HG03064 (cell line): ENCODE data around the gene TENT5D.
"Not testable (repeated sequence)": the region's sequence is repeated elsewhere in the genome, so short reads cannot be mapped to it uniquely, and the experiment has no call there.

ENCODE experiments used
- ATAC-seq: cut with Tn5 transposase; IDR thresholded peaks from one replicate; pipeline ENCODE4 v1.9.1; 2021; ENCODE audit warnings: low read depth; ENCODE audit not compliant: unreplicated experiment

The TENT5D gene

GRCh38 chrX:80420147-80420546 is at the start of gene TENT5D:
TSS of gene TENT5D (plus strand) at chrX:80420447. CDS start at chrX:80442540, 22,093 bp downstream.
- ATAC-seq: no peak

DNA sequence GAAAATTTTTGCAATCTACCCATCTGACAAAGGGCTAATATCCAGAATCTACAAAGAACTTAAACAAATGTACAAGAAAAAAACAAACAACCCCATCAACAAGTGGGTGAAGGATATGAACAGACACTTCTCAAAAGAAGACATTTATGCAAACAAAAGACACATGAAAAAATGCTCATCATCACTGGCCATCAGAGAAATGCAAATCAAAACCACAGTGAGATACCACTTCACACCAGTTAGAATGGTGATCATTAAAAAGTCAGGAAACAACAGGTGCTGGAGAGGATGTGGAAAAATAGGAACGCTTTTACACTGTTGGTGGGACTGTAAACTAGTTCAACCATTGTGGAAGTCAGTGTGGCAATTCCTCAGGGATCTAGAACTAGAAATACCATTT is 34.6 kb upstream of the TENT5D start:
- not testable (repeated sequence) for ATAC-seq

- no peak for ATAC-seq
These were observed 32.0 kb upstream of the TENT5D start for GRCh38 chrX:80388206-80388605.

GRCh38 chrX:80412042-80412441 is 8.2 kb upstream of the TENT5D start:
- no peak for ATAC-seq

GRCh38 chrX:80423000-80423399 is 2.8 kb downstream of the TENT5D start:
- ATAC-seq: no peak

GRCh38 chrX:80423744-80424143 is 3.5 kb downstream of the TENT5D start:
- no peak for ATAC-seq

GRCh38 chrX:80430826-80431504 is 10.7 kb downstream of the TENT5D start:
- ATAC-seq: no peak

DNA sequence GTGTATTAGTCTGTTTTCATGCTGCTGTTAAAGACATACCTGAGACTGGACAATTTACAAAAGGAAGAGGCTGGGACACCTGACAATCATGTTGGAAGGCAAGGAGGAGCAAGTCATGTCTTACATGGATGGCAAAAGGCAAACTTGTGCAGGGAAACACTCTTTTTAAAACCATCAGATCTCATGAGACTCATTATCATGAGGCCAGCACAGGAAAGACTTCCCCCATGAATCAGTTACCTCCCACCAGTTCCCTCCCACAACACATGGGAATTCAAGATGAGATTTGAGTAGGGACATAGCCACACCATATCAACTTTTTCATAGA is 11.2 kb downstream of the TENT5D start:
- no peak for ATAC-seq

DNA sequence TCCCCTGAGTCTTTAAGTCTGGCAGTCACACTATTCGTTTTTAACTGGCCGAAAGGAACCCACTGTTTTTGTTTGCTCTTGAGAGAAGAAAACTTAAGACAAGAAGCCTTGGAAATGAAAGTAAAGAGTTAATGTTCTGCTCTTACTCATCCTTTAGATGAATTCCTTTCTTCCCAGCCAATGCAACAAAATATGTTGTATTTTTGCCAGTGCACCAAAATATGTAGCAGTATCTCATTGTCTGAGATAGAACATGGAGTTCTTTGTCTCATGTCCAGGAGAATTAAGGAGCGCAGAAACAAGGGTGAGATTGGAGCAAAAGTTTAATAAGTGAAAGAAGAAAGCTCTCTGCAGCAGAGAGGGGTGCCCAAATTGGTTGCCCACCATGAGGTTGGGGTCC is 12.2 kb downstream of the TENT5D start:
- ATAC-seq: no peak

DNA sequence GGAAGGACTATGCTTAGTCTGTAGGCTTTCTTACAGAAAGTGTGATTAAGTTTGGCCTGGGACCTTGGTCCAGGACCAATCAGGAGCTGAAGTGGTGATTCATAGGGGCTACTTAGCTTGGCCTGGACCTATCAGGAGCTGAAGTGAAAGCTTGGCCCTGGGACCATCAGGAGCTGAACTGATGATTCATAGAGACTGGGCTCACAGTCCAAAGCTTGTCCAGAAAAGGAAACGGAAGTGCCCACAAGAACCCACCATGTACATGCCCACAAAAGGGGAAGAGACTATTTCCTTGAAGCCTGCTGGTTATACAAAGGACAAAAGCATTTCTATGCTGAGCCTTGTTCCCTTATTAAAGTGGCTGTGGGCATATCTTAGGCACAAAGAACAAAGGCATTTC is 12.6 kb downstream of the TENT5D start:
- no peak for ATAC-seq

- not testable (repeated sequence) for ATAC-seq
These were observed 47.9 kb downstream of the TENT5D start for GRCh38 chrX:80468166-80468565.

GRCh38 chrX:80471582-80471981 is 51.3 kb downstream of the TENT5D start:
- ATAC-seq: no peak

DNA sequence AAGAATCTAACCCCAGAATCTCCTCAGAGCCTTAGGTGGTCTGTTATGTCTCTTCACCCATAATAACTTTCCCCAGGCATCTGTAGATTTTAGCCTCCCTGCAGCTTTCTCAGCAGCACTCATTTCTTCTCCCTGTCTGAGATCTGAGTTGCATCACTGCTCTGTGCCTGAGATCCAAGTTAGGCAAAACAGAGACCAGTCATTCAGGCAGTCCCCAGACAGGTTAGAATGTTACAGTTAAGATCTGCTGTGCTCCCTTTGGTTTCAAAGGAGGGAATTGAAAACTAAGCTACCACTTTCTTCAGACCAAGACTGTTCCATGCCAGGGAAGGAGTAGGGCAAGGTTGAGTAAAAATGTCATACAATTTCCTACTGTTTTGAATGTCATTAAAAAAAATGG is 65.3 kb downstream of the TENT5D start:
- ATAC-seq: no peak

DNA sequence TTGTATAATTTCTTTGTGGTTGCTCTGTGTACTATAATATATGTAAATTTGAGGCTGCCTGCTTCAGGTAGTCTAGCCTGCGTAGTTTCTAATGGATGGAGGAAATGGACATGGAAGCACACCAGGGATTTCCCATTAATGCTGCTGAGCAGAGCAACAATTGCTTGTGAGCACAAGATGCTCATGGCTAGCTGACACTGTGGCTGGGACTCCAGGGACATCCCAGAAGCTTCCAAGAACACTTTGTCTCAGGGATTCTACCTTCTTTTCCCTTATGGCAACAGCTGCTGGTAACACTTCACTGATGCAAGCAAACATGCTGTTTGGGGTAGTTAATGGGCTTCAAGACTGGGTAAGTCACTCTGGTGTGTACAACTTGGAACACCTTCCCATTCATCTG is 66.1 kb downstream of the TENT5D start:
- ATAC-seq: no peak

- no peak for ATAC-seq
These were observed 68.9 kb downstream of the TENT5D start for GRCh38 chrX:80489166-80489565.
